GM21529 (cell line): ENCODE data around the gene ENTHD1.
A peak's percentile ranks its signal among the peaks of the same experiment; 100 is the strongest.
"Not testable (repeated sequence)": the region's sequence is repeated elsewhere in the genome, so short reads cannot be mapped to it uniquely, and the experiment has no call there.

Experiments used
- ATAC-seq: cut with Tn5 transposase; IDR thresholded peaks from one replicate; pipeline ENCODE4 v1.9.1; 2021; ENCODE audit not compliant: unreplicated experiment

ENTHD1 gene

DNA sequence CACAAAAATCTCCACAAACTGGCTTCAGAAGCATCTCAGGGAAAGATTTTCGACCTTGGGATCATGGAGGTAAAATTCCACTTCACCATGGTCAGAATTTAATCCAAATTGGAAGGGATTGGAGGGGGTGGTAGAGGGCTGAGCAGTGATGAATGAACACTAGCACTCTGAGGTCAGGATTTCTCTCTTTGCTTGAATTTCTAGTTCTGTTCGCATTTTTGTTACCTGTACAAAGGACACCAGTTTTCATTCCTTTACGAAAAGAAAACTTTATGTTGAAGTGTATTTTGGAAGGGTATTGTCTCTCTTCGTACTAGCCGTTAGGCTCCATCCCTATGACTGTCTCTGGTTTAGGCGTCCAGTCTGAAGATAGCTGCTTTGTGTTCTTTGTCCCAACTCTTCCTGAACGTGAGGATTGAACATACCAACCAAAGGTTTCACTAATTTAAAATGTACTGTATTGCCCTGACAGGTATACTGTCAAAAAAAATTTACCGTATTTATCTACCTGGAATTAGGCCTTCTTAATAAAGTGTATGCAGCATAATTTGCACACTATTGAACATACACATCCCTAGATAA, 8.1 kb upstream of the ENTHD1 start:
- ATAC-seq: no peak

DNA sequence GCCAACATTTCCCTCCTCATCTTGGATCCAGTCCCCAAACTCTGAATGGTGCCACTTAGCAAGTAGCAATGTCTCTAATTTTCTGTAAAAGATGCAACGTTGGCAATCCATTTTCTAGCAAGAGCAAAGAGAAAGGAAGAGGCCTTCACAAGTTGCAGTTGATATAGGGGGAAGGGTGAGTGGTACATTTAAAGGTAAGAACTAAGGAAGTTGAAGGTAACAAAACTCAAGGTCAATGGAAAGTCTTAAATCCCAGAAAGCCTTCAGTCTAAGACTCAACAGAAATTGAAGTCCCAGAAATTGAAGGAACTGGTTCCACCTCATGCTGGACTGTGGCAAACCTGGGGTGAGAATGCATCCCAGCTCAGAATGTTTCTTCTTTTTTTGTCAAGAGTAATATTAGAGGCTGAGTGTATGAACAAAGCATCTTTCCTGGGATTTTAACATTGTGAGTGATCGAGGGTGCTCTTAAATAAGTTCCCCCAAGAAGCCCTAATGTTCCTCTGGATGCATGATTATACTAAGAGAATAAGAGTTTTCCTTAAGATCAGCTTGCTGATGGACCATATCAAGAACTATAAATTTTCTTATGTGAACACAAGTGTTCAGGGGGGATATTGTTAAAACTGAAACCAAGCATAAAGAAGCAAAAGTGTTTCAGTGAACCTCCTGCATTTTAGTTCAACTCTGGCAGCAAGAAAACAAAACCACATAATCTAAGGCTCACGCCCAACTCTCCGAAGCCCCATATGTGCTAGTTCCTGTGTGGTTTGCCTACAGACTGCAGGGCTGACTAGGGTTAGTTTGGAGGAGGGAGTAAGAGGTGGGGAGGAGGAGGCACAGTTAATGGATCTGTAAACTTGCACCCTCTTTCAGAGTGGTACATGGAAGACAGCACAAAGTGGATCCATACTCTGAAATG, 7.0 kb upstream of the ENTHD1 start, which contains the start of gene GRAP2:
Gene GRAP2 (plus strand): TSS at position 779 of the 922 bp plus-strand sequence. CDS start 46,023 bp downstream, outside the sequence.
- peak; percentile 61 for ATAC-seq

- ATAC-seq: peak; percentile 74
Observed at GRCh38 chr22:39898997-39899396, 5.4 kb upstream of the ENTHD1 start.

DNA sequence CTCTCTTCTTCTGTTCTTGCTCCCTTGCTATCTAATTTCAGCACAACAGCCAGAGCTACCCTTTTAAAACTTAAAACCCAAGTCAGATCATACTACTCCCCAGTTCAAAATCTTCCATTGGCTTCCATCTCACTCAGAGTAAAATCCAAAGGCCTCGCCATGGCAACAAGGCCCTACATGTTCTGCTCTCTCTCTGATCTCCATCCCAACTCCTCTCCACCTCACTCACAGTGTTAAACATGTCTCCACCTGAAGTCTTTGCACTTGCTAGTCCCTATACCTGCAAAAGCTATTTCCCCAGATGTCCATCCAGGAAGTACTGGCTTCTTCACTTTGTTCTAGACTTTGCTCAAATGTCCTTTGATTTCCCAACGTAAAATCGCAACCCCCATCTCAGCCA, 4.3 kb upstream of the ENTHD1 start:
- no peak for ATAC-seq

DNA sequence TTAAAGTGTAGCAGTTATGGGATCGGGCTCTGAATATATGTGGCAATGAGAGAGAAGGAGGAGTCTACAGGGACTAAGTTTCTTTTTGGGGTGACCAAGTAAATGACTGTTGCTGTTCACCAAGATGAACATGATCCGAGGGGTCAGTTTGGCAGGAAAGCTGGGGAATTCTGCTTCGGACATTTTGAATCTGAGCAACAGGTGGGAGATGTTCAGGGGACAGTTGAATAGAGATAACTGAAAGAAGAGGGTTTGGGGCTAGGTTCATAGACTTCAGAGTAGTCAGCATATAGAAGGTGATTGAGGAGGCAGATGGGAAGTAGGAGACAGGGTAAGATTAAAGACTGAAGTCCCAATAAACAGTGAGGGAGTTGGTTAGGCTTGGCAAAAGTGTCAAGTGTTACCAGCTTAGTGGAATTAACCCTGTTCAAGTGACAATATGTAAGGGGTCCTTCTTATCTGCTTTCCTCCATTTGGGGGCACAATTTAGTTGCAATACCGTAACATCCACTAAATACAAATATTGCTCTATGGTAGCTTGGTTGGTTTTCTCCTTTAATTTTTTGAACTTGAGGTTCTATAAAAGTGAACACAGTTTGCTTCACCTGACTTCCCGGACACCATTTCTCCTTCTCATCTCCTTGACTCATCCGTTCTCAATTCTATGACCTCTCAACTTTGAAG, 2.9 kb upstream of the ENTHD1 start:
- no peak for ATAC-seq

- no peak for ATAC-seq
Observed at GRCh38 chr22:39895682-39896081, 2.1 kb upstream of the ENTHD1 start.

- no peak for ATAC-seq
Observed at GRCh38 chr22:39894554-39895092, 1.1 kb upstream of the ENTHD1 start.

DNA sequence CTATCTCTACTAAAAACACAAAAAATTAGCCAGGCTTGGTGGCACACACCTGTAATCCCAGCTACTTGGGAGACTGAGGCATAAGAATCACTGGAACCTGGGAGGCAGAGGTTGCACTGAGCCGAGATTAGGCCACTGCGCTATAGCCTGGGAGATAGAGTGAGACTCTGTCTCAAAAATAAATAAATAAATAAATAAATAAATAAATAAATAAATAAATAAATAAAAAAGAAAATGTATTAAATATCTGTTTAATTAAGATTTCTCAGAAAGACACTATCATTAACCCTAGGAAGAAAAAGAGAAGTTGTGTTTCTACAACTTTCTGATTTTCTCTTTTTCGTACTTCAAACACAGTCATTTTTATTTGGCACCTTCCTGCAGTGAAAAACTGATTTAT, 3.6 kb downstream of the ENTHD1 start:
- not testable (repeated sequence) for ATAC-seq

DNA sequence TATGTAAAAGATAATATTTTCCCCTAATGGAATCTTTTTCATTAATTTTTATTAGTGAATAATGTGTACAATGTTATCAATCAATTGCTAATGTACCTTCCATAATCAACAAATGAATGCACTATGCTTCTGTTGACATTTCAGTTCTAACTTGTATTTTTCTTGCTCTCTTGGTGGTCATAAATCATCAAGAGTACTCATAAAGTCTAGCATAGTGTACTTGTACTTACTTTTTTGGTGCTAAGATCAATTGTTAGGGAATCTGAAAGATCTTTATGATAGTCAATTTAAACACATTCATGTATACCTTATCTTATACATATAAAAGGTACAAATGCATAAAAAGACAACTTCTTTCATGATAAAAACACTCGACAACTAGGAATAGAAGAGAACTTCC, 10.5 kb downstream of the ENTHD1 start:
- no peak for ATAC-seq

DNA sequence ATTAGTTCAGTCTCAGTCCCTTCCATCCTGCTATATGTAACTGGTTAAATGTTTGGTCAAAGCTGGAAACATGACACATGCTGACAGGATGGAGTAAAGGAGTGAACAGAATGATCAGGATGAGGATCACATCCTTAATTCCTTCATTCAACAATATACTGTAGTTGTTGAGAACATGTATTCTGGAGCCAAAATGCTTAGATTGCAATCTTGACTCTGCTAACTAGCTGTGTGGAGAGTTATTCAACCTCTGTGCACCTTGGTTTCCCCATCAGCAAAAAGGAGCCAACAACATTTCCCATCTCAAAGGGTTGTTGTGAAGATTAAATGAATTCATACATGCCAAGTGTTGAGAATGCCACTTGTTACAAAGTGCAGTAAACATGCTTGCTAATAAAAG, 12.8 kb downstream of the ENTHD1 start:
- no peak for ATAC-seq

- no peak for ATAC-seq
Observed at GRCh38 chr22:39877079-39877845, 16.3 kb downstream of the ENTHD1 start.

- ATAC-seq: not testable (repeated sequence)
Observed at GRCh38 chr22:39875176-39875885, 18.2 kb downstream of the ENTHD1 start.

DNA sequence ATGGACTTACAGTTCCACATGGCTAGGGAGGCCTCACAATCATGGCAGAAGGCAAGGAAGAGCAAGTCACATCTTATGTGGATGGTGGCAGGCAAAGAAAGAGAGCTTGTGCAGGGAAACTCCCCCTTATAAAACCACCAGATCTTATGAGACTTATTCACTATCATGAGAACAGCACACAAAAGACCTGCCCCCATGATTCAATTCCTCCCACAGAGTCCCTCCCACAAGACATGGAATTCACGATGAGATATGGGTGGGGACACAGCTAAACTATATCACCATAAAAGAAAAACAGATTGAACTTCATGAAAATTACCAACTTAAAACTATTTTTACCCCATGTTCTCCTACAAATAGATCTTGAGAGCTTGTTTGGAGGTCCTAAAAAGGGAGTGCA, 19.6 kb downstream of the ENTHD1 start:
- ATAC-seq: no peak

DNA sequence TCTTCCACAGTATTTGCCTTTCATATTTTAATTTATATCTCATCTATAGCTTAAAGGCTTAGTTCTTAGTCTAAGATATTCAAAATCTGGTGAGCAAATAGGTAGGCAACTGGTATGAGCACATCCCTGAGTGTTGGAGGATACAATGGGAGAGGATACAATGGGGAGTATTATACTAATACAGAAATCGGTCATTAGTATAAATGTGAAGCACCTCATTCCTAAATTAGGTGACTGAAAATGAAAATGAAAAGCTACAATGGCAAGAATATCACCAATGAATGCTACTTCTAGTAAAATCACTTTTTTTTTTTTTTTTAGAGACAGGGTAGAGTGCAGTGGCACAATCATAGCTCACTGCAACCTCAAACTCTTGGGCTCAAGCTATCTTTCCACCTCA, 21.0 kb downstream of the ENTHD1 start:
- ATAC-seq: no peak

DNA sequence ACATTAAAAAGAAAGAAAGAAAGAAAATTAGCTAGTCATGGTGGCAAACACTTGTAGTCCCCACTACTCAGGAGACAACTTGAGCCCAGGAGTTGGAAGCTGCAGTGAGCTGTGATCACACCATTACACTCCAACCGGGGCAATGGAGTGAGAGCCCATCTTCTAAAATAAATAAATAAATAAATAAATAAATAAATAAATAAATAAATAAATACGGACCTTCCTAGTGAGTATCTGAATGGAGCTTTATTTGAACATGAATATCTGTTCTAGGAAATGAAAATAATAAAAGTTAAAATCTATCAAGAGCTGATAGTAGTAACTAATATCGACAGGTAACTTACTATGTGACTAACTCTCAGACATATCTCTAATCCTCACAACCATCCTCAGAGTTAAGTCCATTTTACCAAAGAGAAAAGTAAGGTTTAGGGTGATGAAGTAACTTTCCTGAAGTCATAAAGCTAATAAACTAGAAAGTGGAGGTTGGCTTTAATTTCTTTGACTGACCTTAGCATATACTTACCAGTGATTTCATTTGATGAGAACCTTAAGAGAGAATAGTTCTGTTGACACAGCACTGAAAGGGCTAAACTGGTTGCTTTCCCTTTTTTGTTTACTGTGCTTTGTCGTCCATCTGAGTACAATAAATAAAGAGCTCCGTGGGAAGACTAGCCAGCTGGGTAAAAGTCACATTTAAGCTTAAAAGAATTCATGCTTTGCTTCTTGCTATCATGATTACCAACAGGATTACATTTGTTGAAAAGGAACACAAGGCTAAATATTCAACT, 22.4 kb downstream of the ENTHD1 start:
- no peak for ATAC-seq

GRCh38 chr22:39869797-39870196, 23.8 kb downstream of the ENTHD1 start:
- ATAC-seq: not testable (repeated sequence)

- no peak for ATAC-seq
Observed at GRCh38 chr22:39868741-39869140, 24.8 kb downstream of the ENTHD1 start.

DNA sequence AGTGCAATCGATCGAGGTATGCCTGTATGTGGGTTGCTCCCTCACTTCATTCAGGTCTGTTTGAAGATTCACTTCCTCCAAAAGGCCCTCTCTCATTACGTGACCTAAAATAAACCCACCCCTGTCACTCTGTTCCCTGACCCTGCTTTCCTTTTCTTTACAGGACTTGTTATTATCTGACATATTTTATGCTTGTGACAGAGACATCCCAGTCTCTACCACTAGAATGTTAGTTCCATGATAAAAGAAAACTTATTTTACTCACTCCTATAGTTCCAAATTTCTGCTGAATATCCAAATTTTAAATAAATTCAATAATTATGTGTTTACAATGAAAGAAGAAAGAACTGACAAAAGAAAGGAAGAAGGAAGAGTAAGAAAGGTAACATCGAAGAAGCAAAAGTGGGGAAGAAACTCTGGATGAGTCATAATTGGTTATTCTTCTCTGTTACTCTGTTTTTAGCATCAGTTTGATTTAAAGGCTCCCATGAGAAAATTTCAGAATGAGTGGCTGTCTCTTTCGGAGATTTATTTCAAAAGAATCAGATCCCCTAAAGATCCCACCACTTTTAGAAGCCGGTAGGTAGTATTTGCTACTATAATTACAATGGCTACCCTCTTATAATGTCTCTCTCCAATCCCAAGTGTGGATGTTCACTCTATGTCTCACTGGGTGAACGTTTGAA, 33.5 kb downstream of the ENTHD1 start:
- no peak for ATAC-seq

DNA sequence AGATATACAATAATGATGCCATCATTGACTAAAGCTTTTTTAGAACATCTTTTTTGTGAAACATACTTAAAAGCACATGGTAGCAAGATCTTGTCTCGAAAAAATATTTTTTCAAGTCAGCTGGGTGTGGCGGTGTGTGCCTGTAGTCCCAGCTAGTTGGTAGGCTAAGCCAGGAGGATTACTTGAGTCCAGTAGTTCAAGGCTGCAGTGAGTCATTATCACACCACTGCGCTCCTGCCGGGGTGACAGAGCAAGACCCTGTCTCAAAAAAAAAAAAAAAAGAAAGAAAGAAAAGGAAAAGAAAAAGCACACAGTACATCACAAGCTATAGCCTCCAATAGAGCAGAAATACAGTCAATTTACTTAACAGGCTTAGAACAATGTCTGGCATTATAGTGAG, 37.0 kb downstream of the ENTHD1 start:
- no peak for ATAC-seq
